ENCODE data around the gene SGIP1.

SGIP1 gene, protein sequence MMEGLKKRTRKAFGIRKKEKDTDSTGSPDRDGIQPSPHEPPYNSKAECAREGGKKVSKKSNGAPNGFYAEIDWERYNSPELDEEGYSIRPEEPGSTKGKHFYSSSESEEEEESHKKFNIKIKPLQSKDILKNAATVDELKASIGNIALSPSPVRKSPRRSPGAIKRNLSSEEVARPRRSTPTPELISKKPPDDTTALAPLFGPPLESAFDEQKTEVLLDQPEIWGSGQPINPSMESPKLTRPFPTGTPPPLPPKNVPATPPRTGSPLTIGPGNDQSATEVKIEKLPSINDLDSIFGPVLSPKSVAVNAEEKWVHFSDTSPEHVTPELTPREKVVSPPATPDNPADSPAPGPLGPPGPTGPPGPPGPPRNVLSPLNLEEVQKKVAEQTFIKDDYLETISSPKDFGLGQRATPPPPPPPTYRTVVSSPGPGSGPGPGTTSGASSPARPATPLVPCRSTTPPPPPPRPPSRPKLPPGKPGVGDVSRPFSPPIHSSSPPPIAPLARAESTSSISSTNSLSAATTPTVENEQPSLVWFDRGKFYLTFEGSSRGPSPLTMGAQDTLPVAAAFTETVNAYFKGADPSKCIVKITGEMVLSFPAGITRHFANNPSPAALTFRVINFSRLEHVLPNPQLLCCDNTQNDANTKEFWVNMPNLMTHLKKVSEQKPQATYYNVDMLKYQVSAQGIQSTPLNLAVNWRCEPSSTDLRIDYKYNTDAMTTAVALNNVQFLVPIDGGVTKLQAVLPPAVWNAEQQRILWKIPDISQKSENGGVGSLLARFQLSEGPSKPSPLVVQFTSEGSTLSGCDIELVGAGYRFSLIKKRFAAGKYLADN

DNA sequence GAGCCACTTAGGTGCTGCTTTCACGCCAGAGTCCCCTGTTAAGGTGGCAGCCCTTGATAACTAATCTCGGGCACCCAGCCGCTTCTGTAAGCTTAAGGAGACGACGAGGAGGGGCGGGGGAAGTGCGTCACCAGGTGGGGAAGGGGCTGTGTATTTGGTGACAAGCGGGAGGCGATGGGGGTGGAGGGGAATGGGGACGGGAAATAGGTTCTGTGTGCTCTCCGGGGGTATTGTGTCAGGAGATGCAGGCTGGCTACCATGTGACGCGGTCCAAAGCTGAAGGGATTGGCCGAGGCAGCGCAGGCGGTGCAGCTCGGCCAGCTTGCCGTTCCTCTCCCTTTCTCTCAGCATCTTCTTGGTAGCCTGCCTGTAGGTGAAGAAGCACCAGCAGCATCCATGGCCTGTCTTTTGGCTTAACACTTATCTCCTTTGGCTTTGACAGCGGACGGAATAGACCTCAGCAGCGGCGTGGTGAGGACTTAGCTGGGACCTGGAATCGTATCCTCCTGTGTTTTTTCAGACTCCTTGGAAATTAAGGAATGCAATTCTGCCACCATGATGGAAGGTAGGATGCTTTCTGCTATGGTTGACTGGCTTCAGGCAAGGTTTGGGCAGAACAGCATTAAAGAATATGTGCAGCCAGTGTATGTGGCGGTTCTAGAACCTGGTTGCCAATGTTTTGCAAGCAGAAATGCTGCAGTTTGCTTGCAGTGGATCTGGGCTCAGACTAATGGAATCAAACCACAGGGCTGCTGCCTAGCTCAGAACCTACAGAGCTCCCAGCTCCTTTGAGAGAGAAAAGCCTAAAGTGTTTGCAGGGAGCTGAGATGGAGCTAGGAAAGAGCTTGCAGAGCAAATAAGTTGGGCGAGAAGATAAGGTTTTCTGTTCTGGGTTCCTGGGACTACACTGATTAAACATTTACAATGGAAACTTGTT lies at the start of gene SGIP1:
Gene SGIP1, plus strand, starts transcription at position 350 of the 937 bp plus-strand sequence. Its CDS starts 206 bp downstream, at position 556.
- DNase-seq, result peak; percentile 90 to 92

DNA sequence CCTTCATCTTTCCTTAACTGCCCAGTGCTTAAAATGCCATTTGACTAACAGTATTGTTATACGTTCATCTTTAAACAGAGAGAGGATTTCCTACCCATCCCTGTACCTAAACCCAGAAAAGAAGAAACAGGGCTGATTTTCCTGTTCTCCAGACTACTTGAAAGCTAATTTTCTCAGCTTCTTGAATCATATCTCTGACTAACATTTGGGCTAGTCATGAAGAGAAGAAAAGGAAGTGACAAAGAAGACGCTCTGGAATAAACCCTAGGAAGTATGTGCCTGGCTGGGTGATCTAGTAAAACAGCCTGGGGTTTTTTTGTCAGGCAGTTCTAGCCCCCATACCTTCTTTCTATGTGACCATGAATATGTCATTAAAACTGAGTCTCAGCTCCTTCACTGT lies 44.8 kb upstream of the SGIP1 start:
- DNase-seq, result no peak

DNA sequence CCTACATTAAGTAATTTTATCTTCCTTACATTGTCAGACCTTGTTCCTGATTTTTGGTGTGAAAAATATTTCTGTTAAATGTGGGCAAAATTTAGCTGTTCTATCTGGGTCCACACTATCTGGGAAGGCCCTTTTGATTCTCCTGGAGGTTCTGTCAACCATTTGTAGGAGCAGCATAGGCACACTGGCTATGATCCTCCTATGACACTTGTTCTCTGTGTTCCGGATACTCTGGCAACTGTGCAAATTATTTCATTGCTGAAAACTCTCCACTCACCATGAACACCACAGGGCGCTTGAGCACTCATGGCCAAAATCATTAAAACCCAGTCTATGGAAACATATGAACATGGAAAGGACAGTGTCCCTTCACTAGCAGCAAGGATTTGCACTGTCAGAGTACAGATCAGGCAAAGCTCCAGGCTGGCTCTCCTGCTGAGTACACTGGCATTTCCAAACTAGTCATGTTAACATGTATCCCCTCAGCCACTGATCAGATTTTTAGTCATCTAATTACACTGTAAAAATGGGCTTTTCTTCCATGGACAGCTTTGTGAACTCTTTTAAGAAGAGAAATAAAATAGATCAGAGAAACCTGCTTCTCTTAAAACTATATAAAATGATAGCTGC lies 43.9 kb upstream of the SGIP1 start:
- no peak for DNase-seq

DNA sequence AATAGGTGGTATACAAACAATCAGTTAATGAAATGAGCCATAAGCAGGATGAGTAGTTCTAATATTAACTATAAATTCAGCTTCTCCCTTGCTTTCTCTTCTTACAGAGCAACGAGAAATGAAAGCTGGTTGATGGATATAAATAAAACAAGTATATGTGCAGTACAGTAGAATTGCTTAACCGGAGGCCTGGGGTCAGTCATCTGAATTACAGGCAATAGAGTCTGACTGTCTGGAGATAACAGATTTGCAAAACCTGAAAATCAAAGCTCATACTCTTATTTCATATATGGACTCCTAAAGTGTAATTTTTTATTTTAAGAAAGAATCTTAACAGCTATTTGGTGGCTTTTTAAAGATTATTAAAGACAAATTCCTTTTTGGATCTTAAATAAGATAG lies 43.1 kb upstream of the SGIP1 start:
- no peak for DNase-seq

DNA sequence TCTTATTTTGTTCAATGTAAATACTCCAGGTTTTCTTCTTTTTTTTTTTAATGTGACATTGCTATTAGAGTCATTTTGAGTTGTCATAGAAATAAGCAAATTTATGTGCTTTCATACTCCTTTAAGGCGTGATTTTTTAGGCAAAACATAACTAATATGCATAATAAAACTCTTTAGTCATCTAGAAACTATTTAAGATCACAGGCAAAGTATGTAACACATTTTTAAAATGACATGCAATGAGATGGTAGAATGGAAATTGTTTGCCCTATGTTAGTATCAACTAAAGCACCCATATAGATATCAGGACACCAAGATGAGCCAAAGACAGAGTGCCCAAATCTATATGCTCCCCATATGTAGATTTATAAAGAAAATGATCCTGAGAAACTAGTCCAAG lies 41.5 kb upstream of the SGIP1 start:
- DNase-seq, result no peak

DNA sequence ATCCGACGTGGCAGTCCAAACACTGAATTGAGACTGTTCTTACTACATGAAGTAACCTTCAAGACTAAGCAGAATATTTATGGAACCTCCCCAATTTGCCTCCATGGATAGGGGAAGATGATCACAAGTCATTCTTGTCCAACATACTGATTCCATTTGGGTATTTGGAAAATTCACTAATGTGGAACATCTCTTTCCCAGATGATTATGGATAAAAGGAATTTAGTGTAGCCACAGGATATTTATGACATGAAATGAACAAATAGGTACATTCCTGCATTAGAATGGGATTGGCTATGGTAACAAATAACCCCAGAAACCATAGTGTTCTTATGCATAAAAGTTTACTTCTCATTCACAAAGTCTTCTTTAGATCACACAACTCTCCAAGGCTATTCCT lies 40.2 kb upstream of the SGIP1 start:
- DNase-seq, result no peak

DNA sequence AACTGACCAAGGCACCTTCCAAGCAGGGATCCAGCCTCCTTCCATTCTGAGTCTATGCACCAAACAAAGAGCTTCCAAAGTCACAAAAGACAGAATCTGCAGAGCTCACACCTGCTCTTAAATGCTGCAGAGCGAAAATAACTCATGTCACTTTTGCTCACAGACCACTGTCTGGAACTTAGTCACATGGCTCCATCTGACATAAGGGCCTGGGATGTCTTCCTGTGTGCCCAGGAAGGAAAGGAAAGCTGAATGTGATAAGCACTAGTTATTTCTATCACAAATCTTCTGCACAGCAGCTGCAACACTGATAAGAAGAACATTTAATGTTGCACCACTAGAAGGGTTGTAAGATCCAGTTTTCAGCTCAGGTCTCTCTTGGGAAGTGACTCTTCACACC lies 39.5 kb upstream of the SGIP1 start:
- DNase-seq, result no peak

DNA sequence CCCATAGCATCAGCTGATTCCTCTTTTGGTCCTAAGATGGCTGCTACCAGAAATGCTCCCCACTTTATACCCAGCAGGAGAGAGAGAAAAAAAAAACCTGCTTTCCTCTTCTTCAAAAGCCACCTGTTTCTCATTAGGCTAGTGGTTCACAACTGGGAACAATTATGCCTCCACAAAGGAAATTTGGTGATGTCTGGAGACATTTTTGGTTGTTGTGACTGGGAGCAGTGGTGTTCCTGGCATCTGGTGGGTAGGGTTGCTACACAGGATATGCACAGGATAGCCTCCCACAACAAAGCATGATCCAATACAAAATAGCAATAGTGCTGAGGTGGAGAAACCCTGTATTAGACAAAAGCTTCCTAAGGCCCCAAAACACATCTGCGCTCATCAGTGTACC lies 38.5 kb upstream of the SGIP1 start:
- no peak for DNase-seq

DNA sequence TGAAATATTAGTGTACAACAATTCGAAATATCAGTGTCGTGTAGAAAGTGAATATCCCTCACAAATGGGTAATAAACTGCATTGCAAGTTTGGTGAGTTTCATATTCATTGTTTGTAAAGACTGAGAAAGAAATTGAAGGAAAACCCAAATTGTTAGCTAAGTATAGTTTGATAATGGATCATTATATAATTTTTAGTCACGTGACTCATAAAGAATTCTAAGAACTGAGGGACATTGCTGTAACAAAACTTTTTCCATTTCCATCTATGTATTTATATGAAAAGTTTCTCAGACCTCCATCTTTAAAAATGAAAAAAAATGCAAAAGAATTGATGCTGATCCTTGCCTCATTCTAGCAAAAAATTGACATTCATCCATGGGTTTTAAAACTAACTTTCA lies 36.0 kb upstream of the SGIP1 start:
- DNase-seq, result no peak

DNA sequence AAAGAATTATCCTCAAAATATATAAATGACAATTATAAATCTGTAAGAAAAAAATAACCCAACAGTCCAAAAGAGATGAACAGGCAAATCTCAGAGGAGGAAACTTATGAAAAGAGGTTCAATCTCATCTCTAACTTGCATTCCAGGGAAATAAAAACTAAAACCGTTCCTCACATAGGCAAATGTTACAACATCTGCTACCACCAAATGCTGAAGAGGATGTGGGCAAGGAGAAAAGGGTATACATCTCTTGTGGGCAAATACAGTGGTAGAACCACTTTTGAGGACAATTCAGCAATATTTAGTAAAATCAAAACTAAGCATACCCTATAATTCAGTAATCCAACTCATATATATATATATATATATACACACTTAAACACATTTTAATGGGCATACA lies 33.7 kb upstream of the SGIP1 start:
- no peak for DNase-seq

DNA sequence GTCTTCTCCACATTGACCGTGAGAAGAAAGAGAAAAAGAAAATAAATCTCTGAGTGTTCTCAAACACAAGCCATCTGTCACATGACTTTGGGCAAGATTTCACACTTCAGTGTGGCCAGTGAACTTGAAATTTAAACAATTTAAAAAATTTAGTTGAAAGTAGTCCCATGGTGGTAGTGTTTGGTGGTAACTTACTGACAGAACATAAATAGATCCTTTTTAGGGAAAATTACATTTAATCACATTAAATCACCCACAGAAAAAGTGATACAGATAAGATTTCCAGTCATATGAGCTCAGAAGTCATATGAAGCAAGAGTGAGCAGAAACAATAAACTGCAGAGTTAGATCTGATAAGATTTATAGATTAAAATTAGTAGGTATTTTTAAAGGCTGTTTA lies 31.9 kb upstream of the SGIP1 start:
- no peak for DNase-seq

DNA sequence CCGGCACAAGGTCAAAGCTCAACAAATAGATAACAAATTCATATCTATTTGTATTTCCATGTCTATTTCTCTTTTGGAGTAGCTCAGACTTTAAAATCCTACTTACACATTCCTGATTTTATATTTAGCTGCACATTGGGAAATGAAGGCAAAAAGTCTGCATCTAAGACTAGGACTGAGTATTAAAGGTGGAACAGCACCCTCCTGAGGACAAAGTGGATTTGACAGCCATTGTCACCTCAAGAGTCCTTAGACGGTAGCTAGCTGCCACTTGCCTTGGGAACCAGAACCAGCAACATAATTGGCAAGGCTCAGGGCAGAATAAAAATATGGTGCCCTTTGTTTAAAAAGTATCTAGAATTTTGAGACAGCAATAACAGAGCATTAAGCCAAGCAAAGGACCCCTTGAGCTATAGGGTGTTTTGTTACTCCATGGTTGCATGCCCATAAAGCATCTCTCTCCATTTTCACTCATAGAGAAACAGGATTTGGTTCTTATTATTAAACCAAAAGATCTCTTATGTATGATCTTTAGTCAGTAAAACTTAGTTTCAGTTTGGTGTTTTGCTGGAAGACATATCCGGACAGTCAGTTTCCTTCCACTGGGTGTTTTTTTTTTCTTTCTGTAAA lies 30.0 kb upstream of the SGIP1 start:
- DNase-seq, result peak; percentile 53 to 77

DNA sequence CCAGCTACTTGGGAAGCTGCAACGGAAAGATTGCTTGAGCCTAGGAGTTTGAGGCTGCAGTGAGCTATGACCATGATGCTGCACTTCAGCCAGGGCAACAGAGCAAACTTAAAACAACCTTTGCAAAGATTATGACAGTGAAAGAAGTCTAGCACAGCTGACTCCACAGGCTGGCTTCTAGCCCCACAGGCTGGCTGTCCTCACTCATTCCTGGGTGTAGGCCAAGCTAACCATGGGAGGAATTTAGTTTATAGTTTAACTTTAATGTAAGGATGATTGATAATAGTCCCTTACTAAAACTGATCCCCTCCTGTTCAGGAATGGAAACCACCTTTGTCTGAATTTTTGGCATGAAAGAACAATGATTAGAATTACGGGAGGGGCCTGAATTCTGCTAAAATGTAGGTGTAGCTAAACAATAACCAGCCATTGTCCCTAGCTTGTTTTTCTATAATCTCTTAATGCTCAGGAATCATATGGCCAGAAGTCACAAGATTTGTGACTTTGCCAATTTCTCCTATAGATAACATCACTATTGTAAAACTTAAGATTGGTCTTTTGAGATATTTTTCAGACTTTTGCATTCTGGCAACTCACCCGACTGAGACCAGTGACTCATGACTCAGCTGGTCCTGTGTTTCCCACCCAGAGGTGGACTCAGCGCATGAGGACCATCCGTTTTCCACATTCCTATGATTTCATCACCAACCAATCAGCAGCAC lies 28.1 kb upstream of the SGIP1 start:
- no peak for DNase-seq

DNA sequence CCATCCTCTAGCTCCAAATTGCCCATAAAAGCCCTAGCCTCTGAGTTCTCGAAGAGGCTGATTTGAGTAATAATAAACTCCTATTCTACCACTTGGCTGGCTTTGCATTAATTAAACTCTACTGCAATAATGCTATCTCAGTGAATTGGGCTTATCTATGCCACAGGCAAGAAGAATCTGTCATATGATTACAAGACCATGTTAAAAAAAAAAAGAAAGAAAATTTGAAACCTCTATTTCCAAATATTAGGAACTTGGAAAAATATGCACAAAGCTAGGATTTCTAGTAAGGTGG lies 27.6 kb upstream of the SGIP1 start:
- DNase-seq, result no peak

DNA sequence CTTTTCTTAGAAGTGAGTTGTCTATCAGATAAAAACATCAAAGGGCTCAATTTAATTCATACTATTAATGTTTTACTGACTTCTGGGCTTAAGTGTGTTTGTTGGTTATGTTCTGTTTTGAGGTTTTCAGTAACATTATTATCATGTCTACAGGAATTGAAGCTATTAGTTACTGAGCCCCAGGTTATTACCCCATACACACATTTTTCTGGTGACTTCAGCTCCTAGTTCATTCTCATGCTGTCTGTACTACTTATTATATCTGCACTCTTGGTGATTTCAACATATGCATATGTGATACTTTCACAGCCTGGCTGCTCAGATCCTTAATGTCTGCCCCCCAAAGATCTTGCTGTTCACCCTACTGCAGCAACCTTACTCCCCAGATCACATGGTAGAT lies 27.0 kb upstream of the SGIP1 start:
- no peak for DNase-seq

DNA sequence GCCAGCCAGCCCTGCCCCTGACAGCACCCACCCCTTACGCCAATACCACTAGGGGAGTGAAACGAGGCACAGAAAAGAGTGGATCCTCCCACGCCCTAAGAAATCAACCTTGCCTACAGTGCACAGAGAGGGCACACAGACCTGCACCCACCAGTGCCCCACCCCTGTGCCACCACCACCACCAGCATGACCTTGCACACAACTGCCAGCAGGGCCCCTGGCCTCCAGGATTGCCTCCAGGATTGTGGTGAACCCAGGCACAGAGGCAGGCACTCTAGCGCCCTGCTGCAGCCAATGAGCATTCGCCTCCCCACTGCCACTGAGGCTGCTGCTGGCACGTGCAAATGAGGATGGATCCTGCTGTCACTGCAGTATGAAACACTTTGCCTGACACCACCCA lies 23.5 kb upstream of the SGIP1 start:
- DNase-seq, result no peak

DNA sequence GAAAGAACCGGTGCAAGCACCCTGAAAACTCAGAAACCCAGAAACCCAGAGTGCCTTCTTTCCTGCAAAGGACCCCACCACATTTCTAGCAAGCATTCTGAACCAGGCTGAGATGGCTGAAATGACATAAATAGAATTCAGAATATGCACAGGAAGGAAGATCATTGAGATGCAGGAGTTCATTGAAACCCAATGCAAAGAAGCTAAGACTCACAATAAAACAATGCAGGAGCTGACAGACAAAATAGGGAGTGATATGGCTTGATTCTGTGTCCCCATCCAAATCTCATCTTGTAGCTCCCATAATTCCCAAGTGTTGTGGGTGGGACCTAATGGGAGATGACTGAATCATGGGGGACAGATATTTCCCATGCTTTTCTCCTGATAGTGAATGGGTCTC lies 22.8 kb upstream of the SGIP1 start:
- no peak for DNase-seq

DNA sequence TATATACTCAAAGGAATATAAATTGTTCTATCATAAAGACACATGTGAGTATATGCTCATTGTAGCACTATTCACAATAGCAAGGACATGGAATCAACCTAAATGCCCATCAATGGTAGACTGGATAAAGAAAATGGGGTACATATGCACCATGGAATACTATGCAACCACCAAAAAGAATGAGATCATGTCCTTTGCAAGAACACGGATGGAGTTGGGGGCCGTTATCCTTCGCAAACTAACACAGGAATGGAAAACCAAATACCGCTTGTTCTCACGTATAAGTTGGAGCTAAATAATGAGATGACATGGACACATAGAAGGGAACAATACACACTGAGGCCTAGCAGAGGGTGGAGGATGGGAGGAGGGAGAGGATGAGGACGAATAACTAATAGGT lies 16.0 kb upstream of the SGIP1 start:
- DNase-seq, result no peak

DNA sequence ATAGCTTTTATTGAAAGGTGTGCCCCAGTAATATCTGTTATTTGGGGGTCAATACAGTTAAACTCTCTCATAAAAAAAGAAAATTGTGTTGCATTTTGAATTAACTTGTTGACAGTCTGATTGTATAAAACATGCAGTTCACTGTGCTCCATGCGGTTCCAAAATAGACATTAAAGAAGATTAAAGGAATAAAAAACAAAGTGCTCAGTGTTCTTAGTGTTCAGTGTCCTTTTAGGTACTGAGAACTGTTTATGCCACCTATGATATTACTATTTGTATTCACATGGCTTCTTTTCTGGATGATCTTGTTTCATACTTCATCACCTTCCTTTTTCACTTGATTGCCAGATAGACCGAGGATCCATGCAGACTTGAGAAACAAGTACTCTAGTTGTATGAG lies 15.3 kb upstream of the SGIP1 start:
- no peak for DNase-seq

DNA sequence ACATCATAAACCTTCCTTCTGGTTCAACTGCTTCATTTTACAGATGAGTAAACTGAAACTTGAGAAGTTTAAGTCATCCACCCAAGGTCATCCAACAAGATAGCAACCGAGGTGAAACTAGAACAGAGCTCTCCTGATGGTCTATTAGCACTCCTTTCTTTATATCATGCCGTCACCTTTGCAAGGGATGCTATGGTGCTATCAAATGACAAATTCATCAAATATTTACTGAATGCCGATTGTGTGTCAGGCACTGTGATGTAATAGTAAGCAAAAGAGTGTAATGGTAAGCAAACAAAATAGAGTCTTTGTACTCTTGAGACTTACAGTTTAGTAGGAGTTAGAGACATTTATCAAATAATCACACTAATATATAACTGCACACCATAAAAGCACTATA lies 14.0 kb upstream of the SGIP1 start:
- DNase-seq, result no peak

DNA sequence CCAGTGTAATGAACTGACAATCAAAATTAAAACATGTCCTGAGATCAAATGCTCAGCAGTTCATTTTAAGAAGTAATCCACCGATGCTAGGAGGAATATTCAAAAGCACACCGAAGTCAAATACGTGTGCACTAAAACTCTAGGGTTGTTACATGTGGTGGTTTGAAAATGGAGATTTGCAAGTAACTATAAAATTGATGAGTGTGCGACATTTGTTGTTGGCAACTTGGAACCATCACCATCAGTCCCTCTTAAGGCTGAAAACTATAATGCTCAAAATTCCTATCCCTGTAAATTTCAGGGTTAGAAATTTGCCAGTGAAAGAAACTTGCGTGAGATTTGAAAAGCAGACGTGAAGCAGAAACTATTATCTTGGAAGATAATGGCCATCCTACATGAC lies 13.3 kb upstream of the SGIP1 start:
- DNase-seq, result no peak

Data from NCI-H2081 (cell line).